ENCODE measurements around the gene AGPS.

GRCh38 chr2:177482195-177482594, 89.6 kb downstream of the AGPS start:
- TF ChIP-seq CTCF (IDR thresholded peaks at IDR 0.05) (no peak), ZFX (IDR thresholded peaks at IDR 0.05; ENCODE audit: borderline replicate concordance) (no peak)

Measured in 22Rv1 (cell line).